Cardiac ventricle fibroblast (primary cell): ENCODE data around the gene MBD5. TPM values are rescaled to one million over a fixed set of nuclear protein-coding genes. Genes with fewer than 3 reads are reported as not detected.

Source experiments
- total RNA-seq: library from RNA; depleted of rRNA; stranded (reverse); fragments of >200 nt; gene quantifications from 2 replicates; pipeline ENCODE4 v1.2.3, GENCODE V29; 2015

The MBD5 gene
- total RNA-seq, result 17.5 and 25.8 TPM in 2 replicates

DNA sequence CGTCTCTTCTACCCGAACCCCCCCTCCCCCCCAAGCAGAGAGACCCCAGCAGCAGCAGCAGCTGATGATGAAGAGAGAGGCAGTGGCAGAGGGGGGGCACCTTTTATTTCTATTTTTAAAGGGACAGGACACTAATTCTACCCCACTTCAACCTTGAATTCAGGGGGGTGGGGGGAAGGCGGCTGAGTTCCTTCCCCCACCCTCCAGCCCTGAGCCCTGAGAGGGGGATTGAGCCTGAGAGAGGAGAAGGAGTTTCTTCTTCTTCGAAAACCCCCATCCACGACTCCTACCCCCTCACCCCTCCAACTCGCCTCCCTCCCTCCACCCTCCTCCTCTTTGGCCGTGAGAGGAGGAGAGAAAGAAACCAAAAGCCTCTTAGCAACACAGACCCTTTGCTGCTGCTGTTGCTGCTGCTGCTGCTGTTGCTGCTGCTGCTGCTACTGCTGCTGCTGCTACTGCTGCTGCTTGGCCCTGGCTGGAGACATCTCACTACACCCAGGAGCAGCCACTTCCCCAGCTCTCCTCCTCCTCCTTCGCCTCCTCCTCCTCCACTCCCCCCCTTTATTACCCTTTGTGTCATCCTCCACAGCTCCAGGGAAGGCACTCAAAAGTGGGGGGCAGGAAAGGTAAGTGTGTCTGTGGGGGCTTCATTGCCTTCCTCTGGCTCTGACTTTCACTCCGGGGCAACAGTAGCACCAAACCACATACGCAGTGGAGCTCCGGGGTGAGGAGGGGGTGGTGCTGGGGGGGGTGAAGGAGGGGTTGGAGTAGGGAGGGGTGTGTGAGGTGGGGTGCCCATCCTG, at the start of gene MBD5:
TSS of gene MBD5 (plus strand) at position 33 of the 803 bp plus-strand sequence.

GRCh38 chr2:148020111-148021058, 506 bp upstream of the MBD5 start, which contains the start of gene ORC4:
ORC4 (minus strand) TSS chr2:148020737; CDS start chr2:147975958, 44,779 bp downstream.

Other genes starting within 250 kb of the MBD5 start
- 8.8 and 14.2 TPM in 2 replicates for gene ACVR2A, start 176.1 kb upstream of the MBD5 start, total RNA-seq
- 20.5 and 30.0 TPM in 2 replicates for gene ORC4, start 354 bp upstream of the MBD5 start, total RNA-seq